ENCODE data around the gene SCN3A.

Gene SCN3A

GRCh38 chr2:165203689-165204559, at the start of gene SCN3A:
TSS of gene SCN3A (minus strand) at chr2:165204050. CDS start at chr2:165176394, 27,656 bp downstream.
- peak; percentile 8 for DNase-seq (ENCODE audit: low read depth, low spot score)

GRCh38 chr2:165253178-165253577, 49.3 kb upstream of the SCN3A start:
- DNase-seq (ENCODE audit: low read depth, low spot score), result no peak

GRCh38 chr2:165251366-165251765, 47.5 kb upstream of the SCN3A start:
- peak; percentile 31 for DNase-seq (ENCODE audit: low read depth, low spot score)

GRCh38 chr2:165248238-165248637, 44.4 kb upstream of the SCN3A start:
- DNase-seq (ENCODE audit: low read depth, low spot score), result no peak

- DNase-seq (ENCODE audit: low read depth, low spot score), result no peak
Measured at GRCh38 chr2:165245081-165245793, 41.4 kb upstream of the SCN3A start.

- no peak for DNase-seq (ENCODE audit: low read depth, low spot score)
Measured at GRCh38 chr2:165240916-165241315, 37.1 kb upstream of the SCN3A start.

GRCh38 chr2:165239856-165240515, 36.1 kb upstream of the SCN3A start:
- DNase-seq (ENCODE audit: low read depth, low spot score), result no peak

- DNase-seq (ENCODE audit: low read depth, low spot score), result no peak
Measured at GRCh38 chr2:165239230-165239629, 35.4 kb upstream of the SCN3A start, which contains the start of gene SCN2A. TSS of gene SCN2A (plus strand) at chr2:165239414. CDS start at chr2:165295824, 56,410 bp downstream.

- DNase-seq (ENCODE audit: low read depth, low spot score), result no peak
Measured at GRCh38 chr2:165238295-165238694, 34.4 kb upstream of the SCN3A start.

GRCh38 chr2:165237056-165237455, 33.2 kb upstream of the SCN3A start:
- no peak for DNase-seq (ENCODE audit: low read depth, low spot score)

GRCh38 chr2:165227571-165227970, 23.7 kb upstream of the SCN3A start:
- DNase-seq (ENCODE audit: low read depth, low spot score), result no peak

- DNase-seq (ENCODE audit: low read depth, low spot score), result no peak
Measured at GRCh38 chr2:165224941-165225340, 21.1 kb upstream of the SCN3A start.

- DNase-seq (ENCODE audit: low read depth, low spot score), result no peak
Measured at GRCh38 chr2:165219481-165219880, 15.6 kb upstream of the SCN3A start.

- no peak for DNase-seq (ENCODE audit: low read depth, low spot score)
Measured at GRCh38 chr2:165214093-165214492, 10.2 kb upstream of the SCN3A start.

GRCh38 chr2:165208094-165208493, 4.2 kb upstream of the SCN3A start:
- DNase-seq (ENCODE audit: low read depth, low spot score), result no peak

- no peak for DNase-seq (ENCODE audit: low read depth, low spot score)
Measured at GRCh38 chr2:165205865-165206264, 2.0 kb upstream of the SCN3A start.

GRCh38 chr2:165202239-165202638, 1.6 kb downstream of the SCN3A start:
- DNase-seq (ENCODE audit: low read depth, low spot score), result no peak

- DNase-seq (ENCODE audit: low read depth, low spot score), result no peak
Measured at GRCh38 chr2:165198181-165198580, 5.7 kb downstream of the SCN3A start.

GRCh38 chr2:165197346-165197745, 6.5 kb downstream of the SCN3A start:
- DNase-seq (ENCODE audit: low read depth, low spot score), result no peak

- no peak for DNase-seq (ENCODE audit: low read depth, low spot score)
Measured at GRCh38 chr2:165196411-165196810, 7.4 kb downstream of the SCN3A start.

- no peak for DNase-seq (ENCODE audit: low read depth, low spot score)
Measured at GRCh38 chr2:165193178-165193777, 10.6 kb downstream of the SCN3A start.

- no peak for DNase-seq (ENCODE audit: low read depth, low spot score)
Measured at GRCh38 chr2:165192729-165193128, 11.1 kb downstream of the SCN3A start.

All from brain pericyte (primary cell).